ENCODE measurements around the gene SLFN12.

GRCh38 chr17:35447499-35447898, 15.2 kb upstream of the SLFN12 start:
- TF ChIP-seq, protein P1, sequence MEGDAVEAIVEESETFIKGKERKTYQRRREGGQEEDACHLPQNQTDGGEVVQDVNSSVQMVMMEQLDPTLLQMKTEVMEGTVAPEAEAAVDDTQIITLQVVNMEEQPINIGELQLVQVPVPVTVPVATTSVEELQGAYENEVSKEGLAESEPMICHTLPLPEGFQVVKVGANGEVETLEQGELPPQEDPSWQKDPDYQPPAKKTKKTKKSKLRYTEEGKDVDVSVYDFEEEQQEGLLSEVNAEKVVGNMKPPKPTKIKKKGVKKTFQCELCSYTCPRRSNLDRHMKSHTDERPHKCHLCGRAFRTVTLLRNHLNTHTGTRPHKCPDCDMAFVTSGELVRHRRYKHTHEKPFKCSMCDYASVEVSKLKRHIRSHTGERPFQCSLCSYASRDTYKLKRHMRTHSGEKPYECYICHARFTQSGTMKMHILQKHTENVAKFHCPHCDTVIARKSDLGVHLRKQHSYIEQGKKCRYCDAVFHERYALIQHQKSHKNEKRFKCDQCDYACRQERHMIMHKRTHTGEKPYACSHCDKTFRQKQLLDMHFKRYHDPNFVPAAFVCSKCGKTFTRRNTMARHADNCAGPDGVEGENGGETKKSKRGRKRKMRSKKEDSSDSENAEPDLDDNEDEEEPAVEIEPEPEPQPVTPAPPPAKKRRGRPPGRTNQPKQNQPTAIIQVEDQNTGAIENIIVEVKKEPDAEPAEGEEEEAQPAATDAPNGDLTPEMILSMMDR (tag by site-specific recombination; IDR thresholded peaks at IDR 0.05): no peak
- no peak for TF ChIP-seq ZNF776 (tag by site-specific recombination; IDR thresholded peaks at IDR 0.05; ENCODE audit: borderline replicate concordance)
- TF ChIP-seq, protein P2, sequence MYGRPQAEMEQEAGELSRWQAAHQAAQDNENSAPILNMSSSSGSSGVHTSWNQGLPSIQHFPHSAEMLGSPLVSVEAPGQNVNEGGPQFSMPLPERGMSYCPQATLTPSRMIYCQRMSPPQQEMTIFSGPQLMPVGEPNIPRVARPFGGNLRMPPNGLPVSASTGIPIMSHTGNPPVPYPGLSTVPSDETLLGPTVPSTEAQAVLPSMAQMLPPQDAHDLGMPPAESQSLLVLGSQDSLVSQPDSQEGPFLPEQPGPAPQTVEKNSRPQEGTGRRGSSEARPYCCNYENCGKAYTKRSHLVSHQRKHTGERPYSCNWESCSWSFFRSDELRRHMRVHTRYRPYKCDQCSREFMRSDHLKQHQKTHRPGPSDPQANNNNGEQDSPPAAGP (tag by site-specific recombination; IDR thresholded peaks at IDR 0.05): no peak
- TF ChIP-seq, protein P3, sequence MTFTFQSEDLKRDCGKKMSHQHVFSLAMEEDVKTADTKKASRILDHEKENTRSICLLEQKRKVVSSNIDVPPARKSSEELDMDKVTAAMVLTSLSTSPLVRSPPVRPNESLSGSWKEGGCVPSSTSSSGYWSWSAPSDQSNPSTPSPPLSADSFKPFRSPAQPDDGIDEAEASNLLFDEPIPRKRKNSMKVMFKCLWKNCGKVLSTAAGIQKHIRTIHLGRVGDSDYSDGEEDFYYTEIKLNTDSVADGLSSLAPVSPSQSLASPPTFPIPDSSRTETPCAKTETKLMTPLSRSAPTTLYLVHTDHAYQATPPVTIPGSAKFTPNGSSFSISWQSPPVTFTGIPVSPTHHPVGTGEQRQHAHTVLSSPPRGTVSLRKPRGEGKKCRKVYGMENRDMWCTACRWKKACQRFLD (tag by site-specific recombination; IDR thresholded peaks at IDR 0.05): no peak
- no peak for TF ChIP-seq KLF7 (tag by site-specific recombination; IDR thresholded peaks at IDR 0.05; ENCODE audit: borderline replicate concordance)
- no peak for TF ChIP-seq ZNF248 (tag by site-specific recombination; IDR thresholded peaks at IDR 0.05)
- TF ChIP-seq RBAK (tag by site-specific recombination; IDR thresholded peaks at IDR 0.05): no peak
- TF ChIP-seq SETDB1 (IDR thresholded peaks at IDR 0.05; ENCODE audit: insufficient read length, low read length): no peak
